ENCODE data around the gene SRRM3. TPM values are rescaled to one million over a fixed set of nuclear protein-coding genes. Genes with fewer than 3 reads are reported as not detected.

SRRM3 gene
- polyA plus RNA-seq, 2 of the 4 experiments (the other 2 are of a cell fraction), result 2.4 to 7.0 TPM

DNA sequence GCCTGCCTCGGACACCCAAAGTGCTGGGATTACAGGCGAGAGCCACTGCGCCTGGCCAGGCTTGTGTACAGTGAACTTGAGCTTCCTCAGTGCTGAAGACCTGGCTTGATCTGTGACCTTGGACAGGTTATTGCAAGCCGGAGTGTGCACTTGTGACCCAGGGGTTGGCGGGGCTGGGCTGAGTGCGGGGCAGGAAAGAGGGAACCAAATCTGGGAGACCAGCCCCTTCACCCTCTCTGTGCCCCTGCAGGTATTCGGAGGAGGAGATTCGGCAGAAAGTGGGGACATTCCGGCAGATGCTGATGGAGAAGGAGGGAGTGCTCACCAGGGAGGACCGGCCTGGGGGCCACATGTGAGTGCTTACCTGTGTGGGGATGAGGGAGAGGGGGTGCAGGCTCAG, 46.2 kb downstream of the SRRM3 start:
- WGBS (ENCODE audit: missing lambda C conversion rate), result 89% methylated on average over 10 of the region's 10 CpGs
- no peak for TF ChIP-seq JUN (IDR thresholded peaks at IDR 0.05)
- TF ChIP-seq ZSCAN20 (CRISPR knock-in tag; IDR thresholded peaks at IDR 0.05), result no peak
- TF ChIP-seq EP300 (IDR thresholded peaks at IDR 0.05), result no peak
- no peak for TF ChIP-seq TP53 (CRISPR knock-in tag; IDR thresholded peaks at IDR 0.05)
- TF ChIP-seq HDAC2 (IDR thresholded peaks at IDR 0.05), result no peak
- TF ChIP-seq, protein P1, sequence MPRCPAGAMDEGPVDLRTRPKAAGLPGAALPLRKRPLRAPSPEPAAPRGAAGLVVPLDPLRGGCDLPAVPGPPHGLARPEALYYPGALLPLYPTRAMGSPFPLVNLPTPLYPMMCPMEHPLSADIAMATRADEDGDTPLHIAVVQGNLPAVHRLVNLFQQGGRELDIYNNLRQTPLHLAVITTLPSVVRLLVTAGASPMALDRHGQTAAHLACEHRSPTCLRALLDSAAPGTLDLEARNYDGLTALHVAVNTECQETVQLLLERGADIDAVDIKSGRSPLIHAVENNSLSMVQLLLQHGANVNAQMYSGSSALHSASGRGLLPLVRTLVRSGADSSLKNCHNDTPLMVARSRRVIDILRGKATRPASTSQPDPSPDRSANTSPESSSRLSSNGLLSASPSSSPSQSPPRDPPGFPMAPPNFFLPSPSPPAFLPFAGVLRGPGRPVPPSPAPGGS (IDR thresholded peaks at IDR 0.05), result no peak
- TF ChIP-seq RFX5 (IDR thresholded peaks at IDR 0.05), result no peak
- no peak for TF ChIP-seq PHF8 (IDR thresholded peaks at IDR 0.05; ENCODE audit: borderline replicate concordance, low read depth)
- no peak for TF ChIP-seq HOXA7 (CRISPR knock-in tag; IDR thresholded peaks at IDR 0.05)
- no peak for TF ChIP-seq HOXB5 (CRISPR knock-in tag; IDR thresholded peaks at IDR 0.05)
- no peak overlapping the region for H3K4me2 ChIP-seq
- DNase-seq (ENCODE audit: low read depth in 1 of 2, low spot score in 1 of 2), result no peak
- no peak for FAIRE-seq
- no peaks in the 10 kb centered on the region for H3K9me3 ChIP-seq
- ChIA-PET POLR2A (no interaction called here), CTCF (interaction anchor here (1.3 kb wide), 1 partner anchor 16 kb away, joined by 3 read pairs; no protein-coding TSS in a partner anchor)
- no peak overlapping the region for H3K4me3 ChIP-seq
- ATAC-seq, result no peak
- no peak overlapping the region for H3K27ac ChIP-seq
- peaks cover 10% of the 10 kb centered on the region; the same call in 2 of the 3 replicates for H3K4me1 ChIP-seq

DNA sequence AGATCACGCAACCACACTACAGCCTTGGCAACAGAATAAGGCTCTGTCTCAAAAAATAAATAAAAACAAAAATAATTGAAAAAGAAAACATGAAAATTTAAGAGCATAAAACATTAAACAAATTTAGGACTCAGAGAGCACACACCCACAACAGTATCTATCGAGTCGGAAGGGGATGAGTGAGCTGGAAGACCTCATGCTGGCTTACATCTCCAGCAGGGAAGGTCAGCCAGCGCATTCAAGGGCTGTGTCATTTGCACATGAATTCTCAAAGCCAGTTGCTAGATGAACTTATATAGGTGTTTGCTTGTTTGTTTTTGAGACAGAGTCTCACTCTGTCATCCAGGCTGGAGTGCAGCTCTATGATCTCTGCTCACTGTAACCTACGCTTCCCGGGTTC, 50.3 kb downstream of the SRRM3 start:
- Histone ChIP-seq H3K4me2 (no peak overlapping the region), H3K9me3 (no peaks in the 10 kb centered on the region), H3K4me1 (peaks cover 10% of the 10 kb centered on the region; the same call in 2 of the 3 replicates), H3K4me3 (no peak overlapping the region), H3K27ac (no peak overlapping the region)
- DNase-seq (ENCODE audit: low read depth in 1 of 2, low spot score in 1 of 2) (no peak), ATAC-seq (no peak), FAIRE-seq (no peak)
- 84% methylated on average over 6 of the region's 6 CpGs for WGBS (ENCODE audit: missing lambda C conversion rate)
- CTCF ChIA-PET, result interaction anchor here (0.6 to 1.8 kb wide), 3 partner anchors 11 to 73 kb away, joined by 3 to 9 read pairs (median 5); no protein-coding TSS in a partner anchor
- TF ChIP-seq KDM1A (IDR thresholded peaks at IDR 0.05; ENCODE audit: low read depth) (no peak), EHF (CRISPR knock-in tag; IDR thresholded peaks at IDR 0.05) (no peak), ZC3H11A (IDR thresholded peaks at IDR 0.05) (no peak), FOXS1 (CRISPR knock-in tag; IDR thresholded peaks at IDR 0.05) (no peak), HDAC2 (IDR thresholded peaks at IDR 0.05) (no peak), TFCP2L1 (CRISPR knock-in tag; IDR thresholded peaks at IDR 0.05) (no peak), ZFP36 (IDR thresholded peaks at IDR 0.05; ENCODE audit: borderline replicate concordance, partially characterized antibody) (no peak), JUN (IDR thresholded peaks at IDR 0.05) (no peak), CBX2 (IDR thresholded peaks at IDR 0.05; ENCODE audit: borderline replicate concordance, low read depth) (no peak), FOSL2 (IDR thresholded peaks at IDR 0.05) (no peak), FOSL2 (CRISPR knock-in tag; IDR thresholded peaks at IDR 0.05) (no peak), RARB (CRISPR knock-in tag; IDR thresholded peaks at IDR 0.05) (no peak), MAFK (IDR thresholded peaks at IDR 0.05; ENCODE audit: partially characterized antibody) (no peak), POLR2AphosphoS2 (conservative IDR thresholded peaks at IDR 0.05; ENCODE audit: low read length) (no peak), CHD2 (IDR thresholded peaks at IDR 0.05; ENCODE audit: low read length, partially characterized antibody) (no peak), USF2 (IDR thresholded peaks at IDR 0.05) (no peak), NFE2L2 (conservative IDR thresholded peaks at IDR 0.05; ENCODE audit: low read length) (no peak), CHD4 (IDR thresholded peaks at IDR 0.05; ENCODE audit: borderline replicate concordance) (no peak), ZSCAN20 (CRISPR knock-in tag; IDR thresholded peaks at IDR 0.05) (no peak)
- TF ChIP-seq, protein P2, sequence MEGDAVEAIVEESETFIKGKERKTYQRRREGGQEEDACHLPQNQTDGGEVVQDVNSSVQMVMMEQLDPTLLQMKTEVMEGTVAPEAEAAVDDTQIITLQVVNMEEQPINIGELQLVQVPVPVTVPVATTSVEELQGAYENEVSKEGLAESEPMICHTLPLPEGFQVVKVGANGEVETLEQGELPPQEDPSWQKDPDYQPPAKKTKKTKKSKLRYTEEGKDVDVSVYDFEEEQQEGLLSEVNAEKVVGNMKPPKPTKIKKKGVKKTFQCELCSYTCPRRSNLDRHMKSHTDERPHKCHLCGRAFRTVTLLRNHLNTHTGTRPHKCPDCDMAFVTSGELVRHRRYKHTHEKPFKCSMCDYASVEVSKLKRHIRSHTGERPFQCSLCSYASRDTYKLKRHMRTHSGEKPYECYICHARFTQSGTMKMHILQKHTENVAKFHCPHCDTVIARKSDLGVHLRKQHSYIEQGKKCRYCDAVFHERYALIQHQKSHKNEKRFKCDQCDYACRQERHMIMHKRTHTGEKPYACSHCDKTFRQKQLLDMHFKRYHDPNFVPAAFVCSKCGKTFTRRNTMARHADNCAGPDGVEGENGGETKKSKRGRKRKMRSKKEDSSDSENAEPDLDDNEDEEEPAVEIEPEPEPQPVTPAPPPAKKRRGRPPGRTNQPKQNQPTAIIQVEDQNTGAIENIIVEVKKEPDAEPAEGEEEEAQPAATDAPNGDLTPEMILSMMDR (IDR thresholded peaks at IDR 0.05), result no peak
- TF ChIP-seq, protein P1 (IDR thresholded peaks at IDR 0.05), result no peak
- POLR2A ChIA-PET, result no interaction called here
